ENCODE measurements around the gene PPP2R5E.

Gene PPP2R5E

DNA sequence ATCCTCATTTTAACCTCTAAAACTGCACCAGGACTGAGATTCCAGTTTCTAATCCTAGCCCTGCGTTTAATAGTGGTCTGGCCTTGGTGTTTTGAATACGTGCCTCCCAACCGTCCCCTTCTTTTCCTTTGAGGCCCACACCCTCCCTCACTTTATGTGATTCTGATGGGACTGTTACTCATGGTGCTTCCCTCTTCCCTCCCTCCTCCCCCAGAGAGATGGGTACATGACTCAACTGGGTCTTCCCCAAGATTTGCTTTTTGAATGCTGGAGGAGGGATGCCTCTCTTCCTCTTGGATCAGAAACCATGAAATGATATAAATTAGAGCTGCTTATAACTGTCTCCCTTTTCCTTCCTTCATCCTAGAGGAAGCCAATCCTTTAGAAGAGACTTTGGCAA lies 8.2 kb upstream of the PPP2R5E start:
- peaks cover 4% of the 10 kb centered on the region for H3K4me1 ChIP-seq (ENCODE audit: control insufficient read depth, insufficient read depth, low read length, poor library complexity, severe bottlenecking)
- no peak overlapping the region for H3K4me3 ChIP-seq (ENCODE audit: extremely low read depth, insufficient read depth, low read length, poor library complexity, severe bottlenecking)
- H3K9me3 ChIP-seq (ENCODE audit: control insufficient read depth, low read length), result peaks cover 3% of the 10 kb centered on the region
- 80% methylated on average over 1 of the region's 3 CpGs; no CpG with 5 or more reads in 1 of the 2 experiments for WGBS, 2 experiments (ENCODE audit: insufficient coverage in 2 of 2)
- no peaks in the 10 kb centered on the region for H3K36me3 ChIP-seq (ENCODE audit: control insufficient read depth, insufficient read depth, low read length)
- H3K27ac ChIP-seq (ENCODE audit: low read depth, low read length, severe bottlenecking), result no peak overlapping the region

DNA sequence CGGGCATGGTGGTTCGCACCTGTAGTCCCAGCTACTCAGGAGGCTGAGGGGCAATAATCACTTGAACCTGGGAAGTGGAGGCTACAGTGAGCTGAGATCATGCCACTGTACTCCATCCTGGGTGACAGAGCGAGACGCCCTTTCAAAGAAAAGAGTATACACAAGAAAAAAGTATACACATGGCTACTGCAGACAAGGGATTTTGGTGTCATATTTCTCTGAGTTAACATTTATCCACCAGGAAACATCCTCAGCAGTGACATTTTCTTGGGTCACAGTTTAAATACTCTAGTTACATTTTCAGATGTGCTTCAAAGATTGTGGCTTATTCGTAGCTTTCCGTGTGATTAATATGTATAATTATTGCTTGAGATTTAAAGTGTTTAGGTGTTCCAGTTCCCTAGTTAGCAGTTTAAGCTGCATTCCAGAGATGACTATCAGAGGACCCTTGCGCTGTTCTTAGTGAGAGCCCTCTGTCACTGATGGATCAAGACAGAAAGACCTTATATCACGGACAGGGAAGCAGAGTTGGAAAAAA lies 4.7 kb upstream of the PPP2R5E start:
- H3K9me3 ChIP-seq (ENCODE audit: control insufficient read depth, low read length), result peaks cover 3% of the 10 kb centered on the region
- H3K27ac ChIP-seq (ENCODE audit: low read depth, low read length, severe bottlenecking), result no peak overlapping the region
- H3K36me3 ChIP-seq (ENCODE audit: control insufficient read depth, insufficient read depth, low read length), result no peaks in the 10 kb centered on the region
- no peak overlapping the region for H3K4me3 ChIP-seq (ENCODE audit: extremely low read depth, insufficient read depth, low read length, poor library complexity, severe bottlenecking)
- H3K4me1 ChIP-seq (ENCODE audit: control insufficient read depth, insufficient read depth, low read length, poor library complexity, severe bottlenecking), result peaks cover 4% of the 10 kb centered on the region
- 92 to 100% methylated on average over 4 of the region's 8 CpGs for WGBS, 2 experiments (ENCODE audit: insufficient coverage in 2 of 2)

DNA sequence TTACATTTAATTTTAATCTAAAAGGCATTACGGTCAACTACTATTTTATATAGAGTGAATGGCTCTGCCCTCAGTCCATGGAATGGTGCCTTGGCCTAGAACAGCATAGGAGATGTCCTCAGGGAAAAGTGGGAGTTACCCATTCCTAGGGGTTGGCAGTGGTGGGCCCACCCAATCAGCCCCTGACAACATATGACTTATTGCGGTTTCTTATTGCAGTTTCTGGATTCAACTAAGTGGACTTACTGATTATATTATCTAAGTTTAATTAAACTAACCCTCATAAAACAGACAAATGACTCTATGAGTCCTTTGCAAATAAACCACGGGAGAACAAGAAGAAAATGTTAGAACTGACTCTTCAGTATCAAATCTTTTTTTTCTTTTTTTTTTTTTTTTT lies 2.3 kb upstream of the PPP2R5E start:
- Histone ChIP-seq H3K4me3 (ENCODE audit: extremely low read depth, insufficient read depth, low read length, poor library complexity, severe bottlenecking) (no peak overlapping the region), H3K9me3 (ENCODE audit: control insufficient read depth, low read length) (peaks cover 3% of the 10 kb centered on the region), H3K4me1 (ENCODE audit: control insufficient read depth, insufficient read depth, low read length, poor library complexity, severe bottlenecking) (peaks cover 4% of the 10 kb centered on the region), H3K27ac (ENCODE audit: low read depth, low read length, severe bottlenecking) (no peak overlapping the region), H3K36me3 (ENCODE audit: control insufficient read depth, insufficient read depth, low read length) (no peaks in the 10 kb centered on the region)
- WGBS, 2 experiments (ENCODE audit: insufficient coverage in 2 of 2), result no CpG with 5 or more reads among the region's 3 CpGs

DNA sequence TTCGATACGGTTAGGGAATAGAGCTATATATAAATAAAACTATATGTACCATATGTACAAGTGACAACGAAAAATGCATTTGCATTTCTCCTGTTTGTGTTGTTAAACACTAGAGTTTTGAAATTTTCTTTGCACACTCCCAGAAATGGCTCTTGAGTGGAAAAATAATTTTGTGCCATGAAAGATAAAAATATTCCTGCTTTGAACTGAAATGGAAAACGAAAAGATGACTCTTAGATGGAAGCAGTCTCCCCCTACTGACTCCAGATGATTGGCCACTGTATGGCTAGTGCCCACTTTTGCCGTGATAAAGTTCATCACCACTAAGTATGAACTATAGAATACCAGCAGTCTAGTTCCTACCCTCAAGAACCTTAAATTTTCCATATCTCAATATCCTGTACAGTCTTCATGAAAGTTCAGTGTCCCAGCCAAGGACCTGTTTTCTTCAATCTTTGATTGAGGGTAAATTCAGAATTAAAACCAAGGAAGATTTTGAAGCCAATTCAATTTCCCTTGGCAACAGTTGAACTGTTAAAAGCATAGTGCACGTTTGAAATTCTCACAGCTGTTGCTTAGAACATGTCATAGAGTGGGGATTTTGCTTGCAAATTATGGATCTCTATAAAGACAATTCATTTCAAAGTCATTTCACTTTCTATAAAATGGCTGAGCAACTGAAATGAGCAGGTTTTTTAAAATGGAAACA lies 1.6 kb upstream of the PPP2R5E start:
- H3K4me3 ChIP-seq (ENCODE audit: extremely low read depth, insufficient read depth, low read length, poor library complexity, severe bottlenecking), result no peak overlapping the region
- H3K36me3 ChIP-seq (ENCODE audit: control insufficient read depth, insufficient read depth, low read length), result peaks cover 2% of the 10 kb centered on the region
- peaks cover 4% of the 10 kb centered on the region for H3K4me1 ChIP-seq (ENCODE audit: control insufficient read depth, insufficient read depth, low read length, poor library complexity, severe bottlenecking)
- H3K9me3 ChIP-seq (ENCODE audit: control insufficient read depth, low read length), result peaks cover 3% of the 10 kb centered on the region
- no peak overlapping the region for H3K27ac ChIP-seq (ENCODE audit: low read depth, low read length, severe bottlenecking)
- WGBS, 2 experiments (ENCODE audit: insufficient coverage in 2 of 2), result 60 to 69% methylated on average over 1 to 2 of the region's 6 CpGs

DNA sequence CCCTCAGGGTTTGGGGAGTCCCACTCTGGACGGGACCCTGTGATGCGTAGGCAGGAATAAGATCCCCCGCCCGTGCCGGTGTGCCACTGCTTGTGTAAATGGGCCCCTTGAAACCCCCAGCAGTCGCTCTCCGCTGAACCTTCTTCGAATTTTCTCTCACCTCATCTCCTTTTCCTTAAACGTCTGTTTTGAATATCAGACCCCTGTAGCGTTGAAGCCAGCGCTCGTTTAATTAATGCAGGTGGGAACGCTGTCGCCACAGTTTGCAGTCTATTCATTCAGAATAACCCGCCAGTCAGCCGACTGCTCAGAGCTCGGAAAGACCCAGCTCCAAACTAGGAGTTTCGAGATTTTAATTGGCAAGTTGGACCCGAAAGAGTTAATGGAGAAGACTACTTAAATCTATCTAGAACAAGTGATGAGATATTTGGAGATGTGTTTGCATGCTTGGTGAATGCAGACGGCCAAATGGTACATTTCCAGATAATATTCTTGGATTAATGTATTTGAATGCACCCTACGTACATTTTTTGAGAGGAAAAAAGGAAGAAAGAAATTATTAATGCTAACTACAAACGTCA lies 739 bp upstream of the PPP2R5E start:
- Histone ChIP-seq H3K36me3 (ENCODE audit: control insufficient read depth, insufficient read depth, low read length) (peaks cover 7% of the 10 kb centered on the region), H3K4me3 (ENCODE audit: extremely low read depth, insufficient read depth, low read length, poor library complexity, severe bottlenecking) (peak overlapping the region; percentile 98), H3K4me1 (ENCODE audit: control insufficient read depth, insufficient read depth, low read length, poor library complexity, severe bottlenecking) (peaks cover 4% of the 10 kb centered on the region), H3K9me3 (ENCODE audit: control insufficient read depth, low read length) (peaks cover 3% of the 10 kb centered on the region), H3K27ac (ENCODE audit: low read depth, low read length, severe bottlenecking) (peak overlapping the region; percentile 82)
- WGBS, 2 experiments (ENCODE audit: insufficient coverage in 2 of 2), result 0% methylated on average over 15 to 18 of the region's 22 CpGs

DNA sequence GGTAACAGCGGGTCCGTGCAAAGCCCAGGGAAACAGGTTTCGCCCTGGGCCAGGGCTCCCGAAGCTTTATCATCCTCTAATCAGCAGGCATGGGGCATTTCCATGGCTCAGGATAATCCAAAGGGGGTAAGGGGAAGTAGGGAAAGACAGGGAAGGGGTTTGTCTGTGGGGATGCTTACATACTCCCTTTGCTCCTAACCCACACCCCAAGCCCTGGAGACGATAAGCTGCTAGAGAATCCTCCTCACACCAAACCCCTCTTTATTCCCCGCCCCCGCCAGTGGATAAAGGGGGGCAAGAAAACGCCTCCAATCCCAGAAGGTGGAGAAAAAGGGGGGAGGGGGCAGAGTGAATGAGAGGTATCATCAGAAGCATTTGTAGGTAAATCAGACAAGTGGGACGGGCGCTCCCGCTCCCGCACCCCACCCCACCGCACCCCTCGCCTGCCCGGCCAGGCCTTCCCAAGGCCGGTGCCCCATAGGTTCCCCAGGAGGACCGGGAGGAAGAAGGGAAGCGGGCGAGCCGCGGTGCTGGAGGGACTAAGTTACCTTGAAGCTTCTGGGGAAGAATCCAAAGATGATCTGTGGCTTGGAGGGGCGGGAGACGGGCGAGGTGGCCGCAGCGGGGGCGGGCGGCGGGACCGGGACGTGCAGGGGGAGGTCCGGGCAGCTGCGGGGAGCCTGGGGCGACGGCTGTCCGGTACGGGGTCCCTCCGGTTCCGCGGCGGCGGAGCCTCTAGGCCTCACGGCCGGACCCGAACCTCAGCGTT lies 762 bp downstream of the PPP2R5E start:
- Histone ChIP-seq H3K36me3 (ENCODE audit: control insufficient read depth, insufficient read depth, low read length) (peaks cover 20% of the 10 kb centered on the region), H3K4me3 (ENCODE audit: extremely low read depth, insufficient read depth, low read length, poor library complexity, severe bottlenecking) (peak overlapping the region; percentile 98), H3K4me1 (ENCODE audit: control insufficient read depth, insufficient read depth, low read length, poor library complexity, severe bottlenecking) (no peaks in the 10 kb centered on the region), H3K9me3 (ENCODE audit: control insufficient read depth, low read length) (no peaks in the 10 kb centered on the region), H3K27ac (ENCODE audit: low read depth, low read length, severe bottlenecking) (peak overlapping the region; percentile 87)
- 0% methylated on average over 22 to 33 of the region's 46 CpGs for WGBS, 2 experiments (ENCODE audit: insufficient coverage in 2 of 2)

DNA sequence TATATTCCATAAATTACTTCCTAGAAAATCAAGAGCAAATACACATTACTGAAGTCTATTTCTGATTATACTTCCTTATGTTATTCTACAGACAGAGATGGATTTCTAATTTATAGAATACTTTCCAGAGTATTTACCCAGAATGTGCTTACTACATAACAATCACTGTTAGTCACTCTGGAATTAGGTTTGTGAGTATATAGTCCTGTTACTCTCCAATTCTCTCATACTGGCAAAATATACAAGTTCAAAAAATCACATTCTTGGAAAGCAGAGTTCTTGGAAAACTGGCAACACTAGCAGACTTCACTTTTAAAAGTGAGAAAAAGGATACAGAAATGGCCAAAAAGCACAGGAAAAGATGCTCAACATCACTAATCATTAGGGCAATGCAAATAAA lies 7.3 kb downstream of the PPP2R5E start:
- no peak overlapping the region for H3K4me3 ChIP-seq (ENCODE audit: extremely low read depth, insufficient read depth, low read length, poor library complexity, severe bottlenecking)
- H3K9me3 ChIP-seq (ENCODE audit: control insufficient read depth, low read length), result no peaks in the 10 kb centered on the region
- H3K4me1 ChIP-seq (ENCODE audit: control insufficient read depth, insufficient read depth, low read length, poor library complexity, severe bottlenecking), result no peaks in the 10 kb centered on the region
- no peak overlapping the region for H3K27ac ChIP-seq (ENCODE audit: low read depth, low read length, severe bottlenecking)
- H3K36me3 ChIP-seq (ENCODE audit: control insufficient read depth, insufficient read depth, low read length), result peaks cover 69% of the 10 kb centered on the region

DNA sequence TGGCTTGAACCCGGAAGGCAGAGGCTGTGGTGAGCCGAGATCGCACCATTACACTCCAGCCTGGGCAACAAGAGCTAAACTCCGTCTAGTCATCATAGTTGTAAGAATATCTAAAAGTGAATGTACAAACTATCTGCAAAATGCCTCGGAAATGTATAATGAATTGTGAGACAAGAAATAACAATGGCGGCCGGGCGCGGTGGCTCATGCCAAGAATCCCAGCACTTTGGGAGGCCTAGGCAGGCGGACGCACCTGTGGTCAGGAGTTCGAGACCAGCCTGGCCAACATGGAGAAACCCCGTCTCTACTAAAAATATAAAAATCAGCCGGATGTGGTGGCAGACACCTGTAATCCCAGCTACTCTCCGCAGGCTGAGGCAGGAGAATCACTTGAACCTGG lies 9.7 kb downstream of the PPP2R5E start:
- Histone ChIP-seq H3K36me3 (ENCODE audit: control insufficient read depth, insufficient read depth, low read length) (peaks cover 70% of the 10 kb centered on the region), H3K27ac (ENCODE audit: low read depth, low read length, severe bottlenecking) (no peak overlapping the region), H3K4me1 (ENCODE audit: control insufficient read depth, insufficient read depth, low read length, poor library complexity, severe bottlenecking) (no peaks in the 10 kb centered on the region), H3K9me3 (ENCODE audit: control insufficient read depth, low read length) (no peaks in the 10 kb centered on the region), H3K4me3 (ENCODE audit: extremely low read depth, insufficient read depth, low read length, poor library complexity, severe bottlenecking) (no peak overlapping the region)
- 87 to 97% methylated on average over 14 of the region's 15 CpGs for WGBS, 2 experiments (ENCODE audit: insufficient coverage in 2 of 2)

DNA sequence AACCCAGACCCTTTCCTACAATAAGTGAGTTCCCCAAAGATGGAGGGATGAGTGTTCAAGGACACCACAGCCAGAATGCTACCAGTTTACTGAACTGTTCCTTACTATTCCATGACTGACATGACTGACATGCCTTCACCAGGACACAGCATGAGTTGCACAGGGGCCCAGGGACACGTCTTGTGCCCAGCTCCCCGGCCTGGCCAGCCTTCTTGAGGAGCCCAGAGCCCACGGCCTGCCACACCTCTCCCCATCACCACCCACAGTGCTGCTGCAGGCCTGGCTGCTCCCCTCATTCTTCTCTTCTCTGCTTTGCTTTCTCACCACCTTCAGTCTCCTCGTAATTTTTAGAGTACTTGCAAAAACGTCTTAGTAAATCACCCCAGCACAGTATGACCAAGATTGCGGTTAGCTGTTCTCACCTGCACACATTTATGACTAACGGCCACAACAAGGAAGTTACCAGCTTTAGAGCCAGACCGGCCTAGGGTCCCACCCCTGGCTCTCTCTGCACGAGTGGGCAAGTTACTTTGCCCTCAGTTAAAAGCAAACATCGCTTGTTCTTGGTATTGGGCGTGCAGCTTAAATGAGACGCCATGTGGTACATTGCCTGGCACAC lies 18.5 kb downstream of the PPP2R5E start:
- Histone ChIP-seq H3K36me3 (ENCODE audit: control insufficient read depth, insufficient read depth, low read length) (peaks cover 55% of the 10 kb centered on the region), H3K9me3 (ENCODE audit: control insufficient read depth, low read length) (no peaks in the 10 kb centered on the region), H3K27ac (ENCODE audit: low read depth, low read length, severe bottlenecking) (no peak overlapping the region), H3K4me1 (ENCODE audit: control insufficient read depth, insufficient read depth, low read length, poor library complexity, severe bottlenecking) (no peaks in the 10 kb centered on the region), H3K4me3 (ENCODE audit: extremely low read depth, insufficient read depth, low read length, poor library complexity, severe bottlenecking) (no peak overlapping the region)
- 85% methylated on average over 11 to 12 of the region's 12 CpGs for WGBS, 2 experiments (ENCODE audit: insufficient coverage in 2 of 2)

DNA sequence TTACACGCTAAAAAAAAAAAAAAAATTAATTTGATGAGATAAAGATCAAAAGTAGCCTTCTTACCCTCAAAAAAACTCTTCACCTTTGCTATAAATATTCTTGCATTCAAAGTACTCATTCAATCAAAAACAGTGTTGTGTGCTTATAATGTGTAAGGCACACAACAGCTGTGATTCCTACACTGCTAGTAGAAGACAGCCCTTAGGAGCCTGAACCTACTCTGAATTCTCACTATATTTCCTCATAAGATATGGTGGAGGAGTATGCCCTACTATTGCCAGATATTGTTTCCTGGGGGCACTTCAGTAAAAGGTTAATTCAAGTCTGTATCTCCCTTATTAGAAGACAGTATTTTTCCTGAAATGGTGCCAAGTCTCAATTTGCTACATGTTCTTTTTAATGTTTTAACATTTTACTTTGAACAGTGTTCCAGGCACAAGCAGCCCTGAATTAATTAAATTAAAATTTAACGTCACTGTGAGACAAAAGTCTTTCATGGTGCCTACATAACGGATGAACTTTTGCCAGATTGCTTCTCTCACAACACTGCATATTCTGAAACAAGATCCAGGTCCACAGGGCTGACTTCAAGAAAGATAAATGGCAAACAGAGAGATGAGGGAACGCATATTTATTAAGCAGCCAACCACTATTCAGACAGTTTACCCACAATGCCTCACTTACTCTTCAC lies 19.3 kb downstream of the PPP2R5E start:
- Histone ChIP-seq H3K27ac (ENCODE audit: low read depth, low read length, severe bottlenecking) (no peak overlapping the region), H3K9me3 (ENCODE audit: control insufficient read depth, low read length) (no peaks in the 10 kb centered on the region), H3K4me1 (ENCODE audit: control insufficient read depth, insufficient read depth, low read length, poor library complexity, severe bottlenecking) (no peaks in the 10 kb centered on the region), H3K4me3 (ENCODE audit: extremely low read depth, insufficient read depth, low read length, poor library complexity, severe bottlenecking) (no peak overlapping the region), H3K36me3 (ENCODE audit: control insufficient read depth, insufficient read depth, low read length) (peaks cover 55% of the 10 kb centered on the region)
- 94 to 100% methylated on average over 2 to 3 of the region's 4 CpGs for WGBS, 2 experiments (ENCODE audit: insufficient coverage in 2 of 2)

Measured in mesodermal cell (in vitro differentiated cells).